IPS DF 6.9 (cell line): ENCODE data around the gene FOXL3.

Source experiments
- DNase-seq: peaks from one replicate; pipeline ENCODE4 v3.0.0-alpha.2; 2013; ENCODE audit warnings: low read depth, low spot score
- H3K27ac ChIP-seq: one replicate; pipeline ENCODE4 v1.5.1; 2013; ENCODE audit warnings: low read length, control low read depth
- H3K27me3 ChIP-seq: 2 replicates; pipeline ENCODE4 v1.6.1; 2013; ENCODE audit warnings: mild to moderate bottlenecking, low read length; ENCODE audit not compliant: control insufficient read depth, insufficient read depth
- H3K36me3 ChIP-seq: 2 replicates; pipeline ENCODE4 v1.6.1; 2013; ENCODE audit warnings: low read length; ENCODE audit not compliant: control insufficient read depth, insufficient read depth
- H3K4me1 ChIP-seq: 2 replicates; pipeline ENCODE4 v1.6.1; 2013; ENCODE audit warnings: low read length; ENCODE audit not compliant: control insufficient read depth, insufficient read depth
- H3K4me3 ChIP-seq: 2 replicates; pipeline ENCODE4 v1.5.1; 2013; ENCODE audit warnings: mild to moderate bottlenecking, low read length
- H3K9me3 ChIP-seq: 2 replicates; pipeline ENCODE4 v1.6.1; 2013; ENCODE audit warnings: low read length, inconsistent platforms; ENCODE audit not compliant: control insufficient read depth, insufficient read depth
- WGBS: extraction: QIAGEN DNeasy Blood & Tissue Kit; methylation state at CpG from one replicate; pipeline ENCODE4 v1.1.7; 2013; ENCODE audit warnings: mixed read lengths, missing lambda C conversion rate; ENCODE audit not compliant: insufficient read length, insufficient coverage; 5-methylcytosine and 5-hydroxymethylcytosine counted together

Gene FOXL3

GRCh38 chr7:268991-269390, 21.0 kb upstream of the FOXL3 start:
- peaks cover 2% of the 10 kb centered on the region; the same call in 1 of the 2 replicates for H3K9me3 ChIP-seq
- H3K4me1 ChIP-seq, result no peaks in the 10 kb centered on the region; the same call in 1 of the 2 replicates
- no peaks in the 10 kb centered on the region for H3K27me3 ChIP-seq
- H3K36me3 ChIP-seq, result no peaks in the 10 kb centered on the region
- H3K4me3 ChIP-seq, result no peak overlapping the region
- H3K27ac ChIP-seq, result no peak overlapping the region
- no peak for DNase-seq
- no CpG with 5 or more reads among the region's 12 CpGs for WGBS

GRCh38 chr7:269721-270120, 20.2 kb upstream of the FOXL3 start:
- H3K4me1 ChIP-seq, result no peaks in the 10 kb centered on the region; the same call in 1 of the 2 replicates
- peaks cover under 1% of the 10 kb centered on the region; the same call in 1 of the 2 replicates for H3K9me3 ChIP-seq
- H3K27ac ChIP-seq, result no peak overlapping the region
- no peak overlapping the region for H3K4me3 ChIP-seq
- no peaks in the 10 kb centered on the region for H3K36me3 ChIP-seq
- no peaks in the 10 kb centered on the region for H3K27me3 ChIP-seq
- WGBS, result no CpG with 5 or more reads among the region's 11 CpGs
- DNase-seq, result no peak

- DNase-seq, result no peak
- no CpG with 5 or more reads among the region's 11 CpGs for WGBS
- no peak overlapping the region for H3K27ac ChIP-seq
- no peaks in the 10 kb centered on the region for H3K27me3 ChIP-seq
- no peaks in the 10 kb centered on the region for H3K36me3 ChIP-seq
- no peaks in the 10 kb centered on the region; the same call in 1 of the 2 replicates for H3K9me3 ChIP-seq
- no peak overlapping the region for H3K4me3 ChIP-seq
- no peaks in the 10 kb centered on the region; the same call in 1 of the 2 replicates for H3K4me1 ChIP-seq
These were observed 19.5 kb upstream of the FOXL3 start for GRCh38 chr7:270351-270983.

- WGBS, result no CpG with 5 or more reads among the region's 14 CpGs
- peaks cover 4% of the 10 kb centered on the region; the same call in 1 of the 2 replicates for H3K9me3 ChIP-seq
These were observed 18.5 kb upstream of the FOXL3 start for GRCh38 chr7:271266-272107.

GRCh38 chr7:272108-272615, 17.8 kb upstream of the FOXL3 start:
- no peaks in the 10 kb centered on the region; the same call in 1 of the 2 replicates for H3K4me1 ChIP-seq
- H3K27ac ChIP-seq, result no peak overlapping the region
- WGBS, result no CpG with 5 or more reads among the region's 18 CpGs
- DNase-seq, result no peak
- H3K4me3 ChIP-seq, result no peak overlapping the region
- peaks cover 4% of the 10 kb centered on the region; the same call in 1 of the 2 replicates for H3K9me3 ChIP-seq
- no peaks in the 10 kb centered on the region for H3K36me3 ChIP-seq
- no peaks in the 10 kb centered on the region for H3K27me3 ChIP-seq

More at GRCh38 chr7:271266-272107, 18.5 kb upstream of the FOXL3 start:
- Histone ChIP-seq H3K27me3 (no peaks in the 10 kb centered on the region), H3K4me3 (no peak overlapping the region), H3K36me3 (no peaks in the 10 kb centered on the region), H3K27ac (no peak overlapping the region), H3K4me1 (no peaks in the 10 kb centered on the region; the same call in 1 of the 2 replicates)
- DNase-seq, result no peak

GRCh38 chr7:272631-273030, 17.3 kb upstream of the FOXL3 start:
- WGBS, result no CpG with 5 or more reads among the region's 14 CpGs
- H3K27ac ChIP-seq, result no peak overlapping the region
- no peak overlapping the region for H3K4me3 ChIP-seq
- no peaks in the 10 kb centered on the region for H3K36me3 ChIP-seq
- peaks cover 4% of the 10 kb centered on the region; the same call in 1 of the 2 replicates for H3K9me3 ChIP-seq
- H3K27me3 ChIP-seq, result no peaks in the 10 kb centered on the region
- DNase-seq, result no peak
- H3K4me1 ChIP-seq, result no peaks in the 10 kb centered on the region; the same call in 1 of the 2 replicates

- no CpG with 5 or more reads among the region's 7 CpGs for WGBS
- no peak overlapping the region for H3K27ac ChIP-seq
These were observed 16.6 kb upstream of the FOXL3 start for GRCh38 chr7:273327-273726.

GRCh38 chr7:274266-274665, 15.7 kb upstream of the FOXL3 start:
- WGBS, result no CpG with 5 or more reads among the region's 2 CpGs
- no peak for DNase-seq
- Histone ChIP-seq H3K4me3 (no peak overlapping the region), H3K27me3 (no peaks in the 10 kb centered on the region), H3K9me3 (peaks cover 4% of the 10 kb centered on the region; the same call in 1 of the 2 replicates), H3K27ac (no peak overlapping the region), H3K36me3 (no peaks in the 10 kb centered on the region), H3K4me1 (no peaks in the 10 kb centered on the region; the same call in 1 of the 2 replicates)

More at GRCh38 chr7:273327-273726, 16.6 kb upstream of the FOXL3 start:
- Histone ChIP-seq H3K9me3 (peaks cover 4% of the 10 kb centered on the region; the same call in 1 of the 2 replicates), H3K36me3 (no peaks in the 10 kb centered on the region), H3K4me1 (no peaks in the 10 kb centered on the region; the same call in 1 of the 2 replicates), H3K4me3 (no peak overlapping the region), H3K27me3 (no peaks in the 10 kb centered on the region)
- no peak for DNase-seq

GRCh38 chr7:276230-276835, 13.6 kb upstream of the FOXL3 start:
- Histone ChIP-seq H3K9me3 (peaks cover 4% of the 10 kb centered on the region; the same call in 1 of the 2 replicates), H3K4me3 (no peak overlapping the region), H3K4me1 (no peaks in the 10 kb centered on the region), H3K27ac (no peak overlapping the region), H3K27me3 (no peaks in the 10 kb centered on the region), H3K36me3 (no peaks in the 10 kb centered on the region; the same call in 1 of the 2 replicates)
- no peak for DNase-seq
- WGBS, result no CpG with 5 or more reads among the region's 10 CpGs

- no peak for DNase-seq
- Histone ChIP-seq H3K4me3 (no peak overlapping the region), H3K27me3 (no peaks in the 10 kb centered on the region), H3K27ac (no peak overlapping the region), H3K9me3 (peaks cover 4% of the 10 kb centered on the region; the same call in 1 of the 2 replicates), H3K36me3 (no peaks in the 10 kb centered on the region; the same call in 1 of the 2 replicates), H3K4me1 (no peaks in the 10 kb centered on the region)
- no CpG with 5 or more reads among the region's 4 CpGs for WGBS
These were observed 12.7 kb upstream of the FOXL3 start for GRCh38 chr7:277228-277627.
